Endometrium (tissue), 2 donors: ENCODE data around the gene CST4.
A peak's percentile ranks its signal among the peaks of the same experiment; 100 is the strongest.
"Not testable (repeated sequence)": the region's sequence is repeated elsewhere in the genome, so short reads cannot be mapped to it uniquely, and the experiment has no call there.

Experiments
- FAIRE-seq: peaks from 2 replicates; lab custom pipeline; 2012; peaks lifted over from hg19 to GRCh38; lab: Jason Lieb, UNC
- donor health status: control.
- donor health status: control.

The CST4 gene, protein sequence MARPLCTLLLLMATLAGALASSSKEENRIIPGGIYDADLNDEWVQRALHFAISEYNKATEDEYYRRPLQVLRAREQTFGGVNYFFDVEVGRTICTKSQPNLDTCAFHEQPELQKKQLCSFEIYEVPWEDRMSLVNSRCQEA

DNA sequence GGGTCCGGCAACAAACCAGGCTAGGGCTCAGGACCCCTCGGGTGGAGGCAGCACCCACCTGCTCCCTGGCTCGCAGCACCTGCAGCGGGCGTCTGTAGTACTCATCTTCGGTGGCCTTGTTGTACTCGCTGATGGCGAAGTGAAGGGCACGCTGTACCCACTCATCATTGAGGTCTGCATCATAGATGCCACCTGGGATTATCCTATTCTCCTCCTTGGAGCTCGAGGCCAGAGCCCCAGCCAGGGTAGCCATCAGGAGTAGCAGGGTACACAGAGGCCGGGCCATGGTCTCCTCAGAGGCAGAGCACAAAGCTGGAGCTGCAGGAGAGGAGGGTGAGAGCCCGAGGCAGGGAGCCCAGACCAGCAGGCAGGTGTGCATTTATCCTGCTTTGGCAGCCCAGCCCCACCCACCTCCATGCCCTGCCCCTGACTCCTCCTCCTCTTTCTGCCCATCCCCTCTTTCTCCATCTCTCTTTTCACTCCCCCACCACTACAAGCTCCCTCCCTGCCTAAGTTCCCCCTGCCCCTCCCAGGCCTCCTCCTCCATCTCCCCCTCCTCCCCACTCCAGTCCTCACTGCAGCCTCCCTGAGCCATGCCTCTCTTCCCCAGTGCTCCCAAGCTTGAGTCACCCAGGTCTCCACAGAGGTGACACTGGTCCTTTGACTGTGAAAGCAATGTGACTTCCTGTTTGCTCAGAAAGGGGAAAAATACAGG, at the start of gene CST4:
Gene CST4, minus strand, starts transcription at position 355 of the 715 bp plus-strand sequence. Its CDS starts 69 bp downstream, at position 286.
- not testable (repeated sequence) for FAIRE-seq

DNA sequence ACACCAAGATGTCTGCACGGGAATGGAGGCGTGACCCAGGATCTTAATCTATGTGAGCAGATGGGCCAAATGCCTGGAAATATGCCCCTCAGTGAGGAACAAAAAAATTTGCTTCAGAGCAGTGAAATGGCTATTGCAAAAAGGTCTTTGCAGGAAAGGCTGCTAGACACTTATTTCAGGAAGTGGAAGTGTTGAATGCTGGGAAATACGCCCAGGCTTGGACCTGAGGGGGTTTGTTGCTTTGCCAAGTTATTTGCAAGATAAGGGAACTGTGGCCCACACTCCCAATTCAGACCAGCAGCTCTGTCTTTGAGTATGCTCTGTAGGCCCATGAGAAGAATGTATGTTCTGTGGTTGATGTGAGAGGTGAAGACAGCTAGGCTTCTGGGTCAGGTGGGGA, 46.6 kb upstream of the CST4 start:
- FAIRE-seq, result not testable (repeated sequence)

DNA sequence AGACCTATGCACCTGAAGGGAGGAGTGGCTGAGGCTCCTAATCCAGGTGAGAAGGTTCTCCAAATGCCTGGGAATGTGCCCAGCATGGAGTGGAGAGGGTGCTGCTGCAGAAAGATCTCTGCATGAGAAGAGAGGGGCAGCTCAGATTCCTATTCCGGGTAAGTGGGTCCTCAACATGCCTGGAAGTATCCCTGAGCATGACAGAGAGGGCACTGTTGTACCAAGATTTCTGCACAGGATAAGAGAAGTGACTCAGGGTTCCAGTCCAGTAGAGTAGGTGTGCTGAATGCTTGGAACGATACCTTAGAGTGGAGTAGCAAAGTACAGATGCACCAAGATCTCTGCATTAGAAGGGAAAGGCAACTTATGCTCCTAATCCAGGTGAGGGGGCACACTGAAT, 46.1 kb upstream of the CST4 start:
- FAIRE-seq, result not testable (repeated sequence)

DNA sequence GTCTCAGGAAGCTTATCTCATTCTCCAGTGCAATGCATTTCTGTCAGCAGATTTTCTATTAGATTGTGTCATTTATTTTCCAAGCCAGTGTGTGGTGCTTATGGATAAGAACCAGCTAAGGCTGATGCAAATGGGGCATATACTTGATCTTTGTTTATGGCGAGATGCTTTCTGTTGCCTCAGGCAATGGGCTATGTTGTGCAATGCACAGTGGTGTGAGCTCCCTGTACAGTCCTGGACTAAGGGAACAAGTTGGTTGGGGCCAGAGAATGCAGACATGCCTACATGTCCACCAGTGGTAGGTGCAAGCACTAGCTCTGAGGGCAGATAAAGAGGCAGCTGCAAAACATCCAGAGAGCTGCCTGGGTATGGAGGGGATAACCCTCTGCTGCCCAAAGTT, 45.6 kb upstream of the CST4 start:
- not testable (repeated sequence) for FAIRE-seq

DNA sequence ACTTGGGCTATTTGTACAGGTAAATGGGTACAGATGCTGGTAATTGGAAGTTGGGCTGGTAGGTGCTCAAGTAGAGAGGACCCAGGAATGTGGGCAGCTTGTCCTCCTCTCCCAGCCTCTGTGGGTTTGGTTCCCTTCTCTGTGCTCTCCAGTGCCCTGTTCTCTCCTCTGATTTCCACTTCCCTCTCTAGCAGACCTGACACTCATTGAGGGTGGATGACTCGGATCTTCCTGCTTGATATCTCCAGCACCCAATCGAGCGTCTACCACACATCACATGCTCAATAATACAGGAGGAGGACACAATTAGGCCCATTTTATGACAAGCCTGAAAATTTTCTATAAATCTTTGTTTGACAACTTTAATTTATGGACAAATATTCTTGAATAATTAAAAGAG, 38.2 kb upstream of the CST4 start:
- FAIRE-seq, result no peak

DNA sequence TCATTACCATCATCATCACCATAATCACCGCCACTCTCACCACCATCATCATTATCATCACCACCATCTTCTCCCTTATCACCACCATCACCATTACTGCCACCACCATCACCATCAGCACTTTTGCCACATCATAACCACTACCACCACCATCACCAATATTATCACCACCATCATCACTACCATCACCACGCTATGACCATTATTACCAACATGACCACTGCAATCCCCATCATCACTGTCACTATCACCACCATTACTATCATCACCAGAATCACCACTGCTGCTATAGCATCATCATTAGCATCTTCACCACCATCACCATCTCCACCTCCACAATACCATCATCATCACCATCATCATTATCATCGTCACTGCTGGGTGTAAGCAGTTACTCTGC, 36.3 kb upstream of the CST4 start:
- FAIRE-seq, result no peak

DNA sequence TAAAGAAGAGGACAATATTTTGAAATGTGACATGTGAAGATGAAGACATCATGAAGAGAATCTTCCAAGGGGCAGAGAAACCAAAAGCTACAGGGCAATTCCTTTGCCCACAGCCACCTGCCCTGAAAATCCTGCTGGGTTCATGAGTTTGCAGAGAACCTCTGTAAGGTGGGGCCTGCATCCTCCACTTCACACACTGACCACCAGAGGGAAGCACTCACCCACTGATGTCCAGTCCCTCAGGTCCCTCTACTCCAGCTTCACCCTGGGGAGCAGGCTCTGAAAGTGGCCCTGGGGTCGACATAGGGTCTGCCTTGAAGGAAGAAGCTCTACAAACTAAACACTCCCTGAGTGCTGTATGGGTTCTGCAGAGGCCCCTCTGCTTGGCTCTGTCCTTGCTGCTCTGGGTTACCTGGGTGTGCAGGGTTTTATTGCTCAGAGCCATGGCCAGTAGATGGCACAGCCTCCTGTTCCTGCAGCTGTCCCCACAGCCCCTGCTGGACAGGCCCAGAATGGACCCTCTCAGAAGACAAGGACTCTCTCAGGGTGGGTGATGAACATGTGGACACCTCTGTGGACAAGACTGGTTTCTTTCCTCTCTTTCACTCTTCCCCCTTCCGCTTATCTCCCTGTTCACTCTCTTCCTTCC, 34.9 kb upstream of the CST4 start:
- FAIRE-seq, result not testable (repeated sequence)

DNA sequence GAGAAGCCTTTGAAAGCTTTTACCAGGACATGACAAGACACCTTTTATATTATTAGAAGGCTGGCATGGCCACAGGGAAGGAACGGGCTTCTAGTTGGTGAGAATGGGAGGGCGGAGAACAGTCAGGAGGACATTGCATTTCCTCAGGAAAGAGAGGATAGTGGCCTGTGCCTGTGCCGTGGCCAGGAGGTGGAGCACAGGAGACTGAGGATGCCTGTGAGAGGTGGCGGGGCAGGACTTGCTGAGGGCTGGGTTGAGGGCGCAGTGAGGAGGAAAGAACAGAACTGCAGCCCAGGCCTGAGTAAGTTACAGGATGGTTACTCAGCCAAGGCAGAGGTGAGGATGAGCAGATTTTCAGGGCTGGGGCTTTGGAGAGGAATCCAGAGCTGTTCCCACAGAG, 34.0 kb upstream of the CST4 start:
- FAIRE-seq, result not testable (repeated sequence)

DNA sequence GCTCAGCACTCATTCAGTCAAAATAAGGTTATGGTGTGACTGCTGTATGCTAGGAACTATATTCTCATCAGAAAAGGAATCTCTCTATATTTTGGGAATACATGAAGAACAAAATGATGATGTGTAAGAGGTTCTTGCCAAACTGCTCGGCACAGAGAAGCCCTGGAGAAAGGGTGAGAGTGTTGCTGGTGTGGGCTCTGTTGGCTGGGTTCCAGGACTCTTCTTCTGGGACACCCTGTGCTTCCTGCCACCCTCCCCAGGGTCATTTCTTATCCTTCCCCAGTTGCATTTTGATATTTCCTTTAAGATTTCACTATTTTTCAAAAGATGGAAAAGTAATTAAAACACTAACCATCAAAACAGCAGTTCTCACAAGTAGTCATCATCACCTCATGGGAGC, 33.1 kb upstream of the CST4 start:
- FAIRE-seq, result no peak

DNA sequence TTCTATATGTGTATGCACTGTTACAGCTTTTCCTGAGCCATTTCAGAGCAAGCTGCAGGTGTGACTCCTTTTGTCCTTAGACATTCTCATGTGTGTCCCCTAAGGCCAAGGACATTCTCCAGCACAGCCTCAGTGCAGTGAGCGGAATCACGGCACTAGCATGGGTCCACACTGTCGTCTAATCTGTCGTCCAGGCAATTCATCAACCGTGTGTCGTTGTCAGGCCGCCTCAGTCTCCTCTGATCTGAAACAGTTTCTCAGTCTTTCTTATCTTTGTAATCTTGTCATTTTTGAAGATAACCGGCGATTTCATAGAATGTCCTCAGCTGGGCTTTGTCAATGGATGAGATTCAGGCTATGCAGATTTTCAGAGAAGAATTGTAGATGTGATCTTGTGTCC, 30.5 kb upstream of the CST4 start:
- FAIRE-seq, result not testable (repeated sequence)

DNA sequence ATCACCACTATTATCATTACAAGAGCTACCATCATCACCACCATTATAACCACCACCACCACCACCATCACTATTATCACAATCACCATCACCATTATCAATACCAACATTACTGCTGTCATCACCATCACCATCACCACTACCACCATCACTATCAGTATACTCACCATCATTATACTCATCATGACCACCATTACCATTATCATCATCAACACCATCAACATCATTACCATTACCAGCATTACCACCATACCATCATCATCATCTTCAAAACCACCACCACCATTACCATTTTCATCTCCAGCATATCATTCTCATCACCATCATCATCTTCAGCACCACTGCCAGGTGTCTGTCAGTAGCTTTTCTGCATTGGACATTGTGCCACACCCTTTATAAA, 22.9 kb upstream of the CST4 start:
- not testable (repeated sequence) for FAIRE-seq

DNA sequence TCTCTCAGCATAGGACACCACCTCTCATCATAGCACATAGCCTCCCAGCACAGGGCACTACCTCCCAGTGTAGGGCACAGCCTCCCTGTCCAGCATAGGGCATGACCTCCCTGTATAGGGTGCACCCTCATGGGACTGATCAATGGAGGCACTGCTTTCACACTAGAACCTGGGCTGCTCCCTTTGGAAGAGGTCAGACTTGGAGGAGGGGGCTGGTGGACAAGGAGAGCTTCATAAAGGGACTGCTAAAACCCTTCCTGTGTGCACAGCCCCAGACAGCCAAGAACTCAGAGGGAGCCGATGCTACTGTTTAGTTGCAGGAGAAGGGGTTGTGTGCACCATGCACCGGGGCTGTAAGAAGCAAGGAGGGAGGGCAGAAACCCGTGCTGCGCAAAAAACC, 21.9 kb upstream of the CST4 start:
- no peak for FAIRE-seq

DNA sequence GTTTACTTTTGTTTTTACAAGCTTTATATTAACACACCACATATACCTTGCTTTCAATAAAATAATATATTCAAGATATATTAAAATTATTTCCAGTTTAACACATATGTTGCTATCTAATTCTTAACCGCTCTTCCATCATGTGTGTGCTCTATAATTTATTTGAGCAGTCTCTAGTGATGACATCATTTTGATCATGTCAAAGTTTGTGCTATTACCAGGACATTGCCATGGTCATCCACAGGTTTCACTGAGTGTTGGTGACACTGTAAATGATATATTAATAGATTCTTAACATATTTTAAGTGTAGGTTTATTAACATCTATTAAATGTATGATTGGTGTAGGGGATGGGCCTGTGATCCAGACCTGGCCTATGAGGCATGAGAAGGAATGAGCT, 17.1 kb upstream of the CST4 start:
- no peak for FAIRE-seq

DNA sequence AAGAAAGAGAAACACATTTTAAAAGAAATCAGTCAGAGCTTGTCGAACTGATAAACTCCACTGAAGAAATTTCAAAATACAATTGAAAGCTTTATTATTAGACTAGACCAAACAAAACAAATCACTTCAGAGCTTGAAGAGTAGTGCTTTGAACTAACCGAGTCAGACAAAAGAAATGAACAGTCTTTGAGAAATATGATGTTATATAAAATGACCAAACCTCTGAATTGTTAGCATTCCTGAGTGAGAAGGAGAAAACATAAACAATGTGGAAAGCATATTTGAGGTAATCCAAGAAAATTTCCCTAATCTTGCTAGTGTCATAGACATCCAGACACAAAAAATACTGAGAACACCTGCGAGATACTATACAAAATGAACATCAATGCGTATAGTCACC, 13.2 kb upstream of the CST4 start:
- FAIRE-seq, result peak; percentile 86

DNA sequence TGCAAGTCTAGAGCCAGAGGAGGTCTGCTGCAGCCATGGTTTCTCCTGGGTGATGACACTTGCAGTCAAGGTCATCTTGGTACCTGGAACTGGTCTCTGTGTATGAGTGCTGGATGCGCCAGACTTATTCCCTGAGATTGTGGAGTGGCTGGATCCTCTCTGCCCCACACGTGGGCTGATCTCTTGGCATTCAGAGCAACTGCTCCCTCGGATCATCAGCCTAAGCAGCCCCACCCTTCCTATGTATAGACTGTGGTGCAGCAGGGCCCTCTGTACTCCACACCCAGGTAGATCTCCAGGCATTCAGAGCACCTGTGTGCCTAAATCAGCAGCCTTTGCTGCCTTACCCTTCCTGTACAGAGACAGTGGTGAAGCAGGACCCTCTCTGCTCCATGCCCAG, 12.1 kb upstream of the CST4 start:
- no peak for FAIRE-seq

DNA sequence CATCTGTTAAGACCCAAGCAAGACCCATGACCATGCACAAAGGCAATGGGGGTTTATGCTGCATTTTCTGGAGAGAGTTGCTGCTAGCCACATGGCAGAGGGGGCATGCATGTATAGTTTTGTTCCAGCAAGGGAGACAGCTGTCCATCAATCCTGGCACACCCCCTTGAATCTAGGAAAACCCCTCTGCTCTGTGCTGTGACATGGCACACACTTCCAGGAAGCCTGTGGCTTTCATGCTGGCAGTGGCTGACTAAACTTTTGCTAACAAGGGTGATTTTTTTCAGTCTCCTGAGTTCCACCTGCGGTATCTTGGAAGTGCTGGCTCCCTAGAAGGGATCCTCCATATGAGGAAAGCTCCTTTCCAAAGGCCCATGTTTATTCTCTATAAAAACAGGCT, 9.1 kb upstream of the CST4 start:
- FAIRE-seq, result no peak

DNA sequence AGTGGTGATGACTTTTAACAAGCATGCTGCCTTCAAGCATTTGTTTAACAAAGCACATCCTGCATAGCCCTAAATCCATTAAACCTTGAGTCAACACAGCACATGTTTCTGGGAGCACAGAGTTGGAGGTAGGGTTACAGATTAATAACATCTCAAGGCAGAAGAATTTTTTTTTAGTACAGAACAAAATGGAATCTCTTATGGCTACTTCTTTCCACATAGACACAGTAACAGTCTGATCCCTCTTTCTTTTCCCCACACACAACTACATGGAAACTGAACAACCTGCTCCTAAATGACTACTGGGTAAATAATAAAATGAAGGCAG, 6.2 kb upstream of the CST4 start:
- not testable (repeated sequence) for FAIRE-seq

DNA sequence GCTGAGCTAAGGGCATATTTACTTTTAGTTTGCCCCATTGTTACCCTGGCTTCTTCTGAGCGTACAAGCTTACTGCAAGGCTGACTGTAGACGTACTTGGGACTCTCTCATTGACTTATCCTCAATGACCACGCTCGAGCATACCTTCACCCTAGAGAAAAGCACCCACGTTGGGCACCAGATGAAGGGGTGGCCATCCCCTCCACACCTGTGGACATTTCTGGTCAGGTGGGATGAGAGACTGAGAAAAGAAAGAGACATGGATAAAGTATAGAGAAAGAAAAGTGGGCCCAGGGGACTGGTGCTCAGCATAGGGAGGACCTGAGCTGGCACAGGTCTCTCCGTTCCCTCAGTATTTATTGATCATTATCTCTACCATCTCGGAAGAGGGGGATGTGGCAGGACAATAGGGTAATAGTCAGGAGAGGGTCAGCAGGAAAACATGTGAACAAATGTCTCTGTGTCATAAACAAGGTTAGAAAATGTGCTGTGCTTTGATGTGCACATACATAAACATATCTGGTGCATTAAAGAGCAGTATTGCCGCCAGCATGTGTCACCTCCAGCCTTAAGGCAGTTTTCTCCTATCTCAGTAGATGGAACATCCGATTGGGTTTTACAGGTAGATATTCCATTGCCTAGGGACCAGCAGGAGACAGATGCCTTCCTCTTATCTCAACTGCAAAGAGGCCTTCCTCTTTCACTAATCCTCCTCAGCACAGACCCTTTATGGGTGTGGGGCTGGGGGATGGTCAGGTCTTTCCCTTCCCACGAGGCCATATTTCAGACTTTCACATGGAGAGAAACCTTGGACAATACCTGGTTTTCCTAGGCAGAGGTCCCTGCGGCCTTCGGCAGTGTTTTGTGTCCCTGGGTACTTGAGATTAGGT, 5.6 kb upstream of the CST4 start:
- FAIRE-seq, result not testable (repeated sequence)

DNA sequence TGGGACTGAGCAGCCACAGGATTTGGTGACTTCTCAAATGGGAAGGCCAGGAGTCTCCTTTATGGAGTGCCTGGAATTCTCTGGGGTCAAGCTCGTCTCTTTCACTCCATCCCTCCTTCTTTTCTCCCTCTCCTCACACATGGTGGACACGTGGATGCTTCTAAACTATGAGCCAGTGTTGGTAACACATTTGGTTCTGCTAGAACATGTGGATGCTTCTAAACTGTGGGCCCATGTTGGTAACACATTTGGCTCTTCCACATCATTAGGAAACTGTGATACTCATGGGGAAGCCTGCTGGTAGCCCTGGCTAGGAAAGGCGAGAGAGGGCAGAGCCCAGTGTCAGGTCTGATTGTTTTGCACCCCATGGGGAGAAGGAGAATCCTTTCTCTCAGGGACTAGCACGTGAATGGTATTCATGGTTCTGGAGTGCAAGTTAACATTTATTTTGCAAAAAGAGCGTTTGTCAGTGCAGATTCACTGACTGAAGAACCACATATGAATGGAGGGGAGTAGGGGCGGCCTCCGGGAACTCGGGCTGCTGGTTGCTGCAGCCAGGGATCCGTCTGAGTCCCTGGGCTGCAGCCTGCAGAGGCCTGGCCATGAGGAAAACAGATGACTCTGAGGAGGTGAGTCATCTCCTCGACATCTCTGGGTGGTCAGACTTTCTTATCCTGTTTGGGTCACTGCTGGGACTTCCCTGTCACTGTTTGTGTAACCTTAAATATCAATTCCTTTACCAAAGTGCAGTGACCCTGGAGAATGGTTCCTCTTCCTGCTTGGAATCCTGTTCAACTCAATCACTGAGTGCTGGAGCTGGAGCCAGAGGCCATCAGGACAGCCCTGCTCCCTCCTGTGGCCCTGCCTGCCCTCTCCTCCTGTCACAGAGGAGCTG, 4.1 kb upstream of the CST4 start:
- FAIRE-seq, result peak; percentile 58

DNA sequence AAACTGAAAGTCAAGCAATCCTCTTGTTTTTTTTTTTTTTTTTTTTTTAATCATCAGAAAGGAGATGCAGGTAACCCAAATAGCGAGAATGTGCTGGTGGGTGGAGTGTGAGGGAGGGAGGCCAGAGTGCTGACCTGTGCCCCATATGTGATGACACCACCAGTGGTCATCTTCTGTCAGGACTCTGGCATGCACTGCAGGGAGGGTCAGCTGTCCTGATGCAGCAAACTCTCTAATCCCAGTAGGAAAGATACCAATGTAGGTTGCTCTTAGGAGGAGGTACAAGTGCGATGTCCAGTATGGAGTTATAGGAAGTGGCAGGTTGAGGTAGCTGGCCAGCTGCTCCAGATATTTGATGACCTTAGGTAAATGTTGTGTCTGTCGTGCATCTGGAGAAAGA, 2.8 kb upstream of the CST4 start:
- FAIRE-seq, result no peak

DNA sequence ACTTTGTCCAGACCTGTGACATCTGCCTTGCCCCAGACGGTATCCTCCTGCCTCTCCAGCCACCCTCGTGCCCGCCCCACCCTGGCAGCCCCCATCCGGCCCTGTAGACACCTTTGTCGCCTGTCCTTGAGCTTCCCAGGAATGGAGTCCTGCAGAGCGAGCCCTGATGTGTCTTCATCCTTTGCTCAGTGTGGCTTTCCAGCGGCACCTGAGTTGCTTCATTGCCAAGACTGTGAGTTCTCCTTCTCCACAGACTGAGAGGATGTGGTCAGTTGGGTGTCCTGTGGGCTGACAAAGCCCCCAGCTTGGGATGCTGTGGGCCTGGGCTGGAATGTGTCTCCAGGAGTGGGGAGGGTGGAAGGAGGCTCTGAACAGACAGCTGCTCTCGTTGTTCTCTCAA, 1.7 kb upstream of the CST4 start:
- no peak for FAIRE-seq

DNA sequence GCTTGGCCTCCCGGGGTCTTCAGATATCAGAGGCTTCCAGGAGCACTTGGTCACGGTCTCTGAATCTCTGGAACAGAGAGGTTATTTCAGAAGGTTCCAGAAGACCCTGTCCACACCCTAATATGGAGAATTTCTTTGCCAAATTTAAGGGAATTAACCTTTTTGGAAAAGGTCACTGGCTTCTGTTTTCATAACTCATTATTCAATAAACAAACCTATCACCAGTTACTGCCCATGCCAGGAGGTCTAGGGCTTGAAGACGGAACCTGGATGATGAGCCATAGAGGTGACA, 507 bp upstream of the CST4 start:
- FAIRE-seq, result no peak
